Neural cell (in vitro differentiated cells): ENCODE measurements around the gene STXBP4. TPM values are rescaled to one million over a fixed set of nuclear protein-coding genes. Genes with fewer than 3 reads are reported as not detected.

Experiments
- H2AFZ ChIP-seq: fragments of 200-600, 300-800 bp; sonication (generic), shearing (Covaris generic); 2 replicates; pipeline ENCODE4 v1.6.0; 2014; ENCODE audit warnings: low read depth, mild to moderate bottlenecking, antibody characterized with exemption, low read length, moderate library complexity
- H3F3A ChIP-seq: fragments of 200-600 bp; shearing (Covaris generic); 2 replicates; pipeline ENCODE4 v1.6.1; 2016; ENCODE audit warnings: mild to moderate bottlenecking, moderate library complexity, mixed read lengths, antibody characterized with exemption, low read length; ENCODE audit not compliant: insufficient read depth, poor library complexity, severe bottlenecking
- H3K27ac ChIP-seq: fragments of 200-600, 300-800 bp; sonication (generic), shearing (Covaris generic); 2 replicates; pipeline ENCODE4 v1.5.1; 2014; ENCODE audit warnings: mild to moderate bottlenecking, low read length, moderate library complexity
- H3K27me3 ChIP-seq: fragments of 300-800, 200-600 bp; sonication (generic), shearing (Covaris generic); 2 replicates; pipeline ENCODE4 v1.6.0; 2014; ENCODE audit warnings: mild to moderate bottlenecking, low read depth, low read length, moderate library complexity; ENCODE audit not compliant: insufficient read depth
- H3K36me3 ChIP-seq: fragments of 300-800, 200-600 bp; sonication (generic), shearing (Covaris generic); 2 replicates; pipeline ENCODE4 v1.5.1; 2014; ENCODE audit warnings: mild to moderate bottlenecking, antibody characterized with exemption, low read length, moderate library complexity; ENCODE audit not compliant: insufficient read depth
- H3K4me2 ChIP-seq: fragments of 300-800, 200-600 bp; sonication (generic), shearing (Covaris generic); 2 replicates; pipeline ENCODE4 v1.6.0; 2014; ENCODE audit warnings: mild to moderate bottlenecking, low read length
- H3K4me3 ChIP-seq: fragments of 300-800, 200-600 bp; sonication (generic), shearing (Covaris generic); 2 replicates; pipeline ENCODE4 v1.5.1; 2014; ENCODE audit warnings: mild to moderate bottlenecking, low read length, moderate library complexity
- H3K79me2 ChIP-seq: fragments of 200-600 bp; shearing (Covaris generic); replicated peaks from 2 replicates; pipeline ENCODE4 v1.6.0; 2014; ENCODE audit warnings: mild to moderate bottlenecking, low read length, moderate library complexity; ENCODE audit not compliant: insufficient read depth
- H3K9ac ChIP-seq: fragments of 300-800, 200-600 bp; sonication (generic), shearing (Covaris generic); 2 replicates; pipeline ENCODE4 v1.6.1; 2016; ENCODE audit warnings: mild to moderate bottlenecking, low read length, mixed read lengths
- H3K9me2 ChIP-seq: fragments of 200-600 bp; shearing (Covaris generic); 2 replicates; pipeline ENCODE4 v1.6.1; 2016; ENCODE audit warnings: mild to moderate bottlenecking, low read length, mixed read lengths; ENCODE audit not compliant: insufficient read depth
- H3K9me3 ChIP-seq: fragments of 200-600, 300-800 bp; sonication (generic), shearing (Covaris generic); 2 replicates; pipeline ENCODE4 v1.6.1; 2016; ENCODE audit warnings: mild to moderate bottlenecking, mixed run types, low read length, moderate library complexity, mixed read lengths
- H4K20me1 ChIP-seq: fragments of 200-600 bp; shearing (Covaris generic); 2 replicates; pipeline ENCODE4 v1.6.1; 2016; ENCODE audit warnings: mild to moderate bottlenecking, mixed run types; ENCODE audit not compliant: insufficient read depth
- CTCF ChIP-seq: fragments of 450-650 bp; IDR thresholded peaks from 2 replicates; pipeline ENCODE4 v1.5.1; 2014; ENCODE audit warnings: antibody characterized with exemption, mild to moderate bottlenecking, moderate library complexity; ENCODE audit not compliant: poor library complexity, severe bottlenecking
- EP300 ChIP-seq: fragments of 450-650 bp; conservative IDR thresholded peaks from 2 replicates; pipeline ENCODE4 v1.6.1; 2014; ENCODE audit warnings: antibody characterized with exemption, mild to moderate bottlenecking, moderate library complexity; ENCODE audit not compliant: poor library complexity, severe bottlenecking
- EZH2 ChIP-seq: fragments of 200-600, 300-800 bp; shearing (Covaris generic), sonication (generic); IDR thresholded peaks from 2 replicates; pipeline ENCODE4 v1.6.1; 2014; ENCODE audit warnings: antibody characterized with exemption, low read length, borderline replicate concordance, mild to moderate bottlenecking; ENCODE audit not compliant: insufficient read depth, poor library complexity, severe bottlenecking
- MXI1 ChIP-seq: fragments of 450-650 bp; conservative IDR thresholded peaks from 2 replicates; pipeline ENCODE4 v1.6.1; 2014; ENCODE audit warnings: antibody characterized with exemption, mild to moderate bottlenecking; ENCODE audit not compliant: poor library complexity, severe bottlenecking
- POLR2AphosphoS5 ChIP-seq: IDR thresholded peaks from 2 replicates; pipeline ENCODE4 v1.6.1; 2012
- RAD21 ChIP-seq: fragments of 450-650 bp; conservative IDR thresholded peaks from 2 replicates; pipeline ENCODE4 v1.6.1; 2014; ENCODE audit warnings: antibody characterized with exemption, mild to moderate bottlenecking, moderate library complexity
- REST ChIP-seq: IDR thresholded peaks from 2 replicates; pipeline ENCODE4 v1.6.1; 2012; ENCODE audit warnings: borderline replicate concordance
- SMC3 ChIP-seq: fragments of 450-650 bp; conservative IDR thresholded peaks from 2 replicates; pipeline ENCODE4 v1.6.1; 2014; ENCODE audit warnings: antibody characterized with exemption, mild to moderate bottlenecking, moderate library complexity; ENCODE audit not compliant: poor library complexity
- TAF1 ChIP-seq: IDR thresholded peaks from 2 replicates; pipeline ENCODE4 v1.6.1; 2012; ENCODE audit warnings: low read depth
- polyA plus RNA-seq: library from polyadenylated mRNA; depleted of rRNA; stranded (reverse); fragments of >200 nt; gene quantifications from 2 replicates; pipeline ENCODE4 v1.2.3, GENCODE V29; 2014

The STXBP4 gene
- polyA plus RNA-seq, 1 donor from 2014 or later: 8.1 TPM

- H3K36me3 ChIP-seq: no peaks in the 10 kb centered on the region
- TF ChIP-seq RAD21: no peak
- no peak for TF ChIP-seq CTCF
- TF ChIP-seq EZH2: no peak
- no peak for TF ChIP-seq TAF1
- TF ChIP-seq REST: no peak
- no peak overlapping the region for H3K4me3 ChIP-seq
- H3K9me2 ChIP-seq: no peaks in the 10 kb centered on the region
- no peaks in the 10 kb centered on the region for H3K79me2 ChIP-seq
- no peaks in the 10 kb centered on the region for H3F3A ChIP-seq
- no peaks in the 10 kb centered on the region for H4K20me1 ChIP-seq
- no peaks in the 10 kb centered on the region for H3K27me3 ChIP-seq
- H3K27ac ChIP-seq: no peak overlapping the region
- H2AFZ ChIP-seq: no peak overlapping the region
- peaks cover 4% of the 10 kb centered on the region for H3K9me3 ChIP-seq
- no peak overlapping the region for H3K4me2 ChIP-seq
- H3K9ac ChIP-seq: no peak overlapping the region
Measured at GRCh38 chr17:55177855-55178217, 209.3 kb downstream of the STXBP4 start.

GRCh38 chr17:55186937-55187770 is 218.6 kb downstream of the STXBP4 start:
- H3K4me2 ChIP-seq: no peak overlapping the region
- H3F3A ChIP-seq: no peaks in the 10 kb centered on the region
- no peaks in the 10 kb centered on the region for H3K79me2 ChIP-seq
- no peaks in the 10 kb centered on the region for H4K20me1 ChIP-seq
- no peaks in the 10 kb centered on the region for H3K9me2 ChIP-seq
- H3K4me3 ChIP-seq: no peak overlapping the region
- no peak overlapping the region for H3K27ac ChIP-seq
- no peaks in the 10 kb centered on the region for H3K27me3 ChIP-seq
- no peak for TF ChIP-seq POLR2AphosphoS5
- no peak for TF ChIP-seq RAD21
- no peak for TF ChIP-seq SMC3
- TF ChIP-seq EP300: no peak
- no peak for TF ChIP-seq EZH2
- TF ChIP-seq REST: no peak
- TF ChIP-seq MXI1: no peak
- no peak for TF ChIP-seq TAF1
- no peaks in the 10 kb centered on the region for H3K9me3 ChIP-seq
- H2AFZ ChIP-seq: no peak overlapping the region
- no peaks in the 10 kb centered on the region for H3K36me3 ChIP-seq
- no peak overlapping the region for H3K9ac ChIP-seq
